GM12891 (cell line): ENCODE results near the gene ERICH6.

Source experiments
- POLR2A ChIP-seq: IDR thresholded peaks from 2 replicates; pipeline ENCODE4 v1.6.1; 2011; ENCODE audit warnings: low read depth, low read length, control low read depth
- POLR2AphosphoS5 ChIP-seq: IDR thresholded peaks from 2 replicates; pipeline ENCODE4 v1.6.1; 2011; ENCODE audit warnings: low read depth, low read length, control low read depth
- SPI1 ChIP-seq: IDR thresholded peaks from 2 replicates; pipeline ENCODE4 v1.6.1; 2011; ENCODE audit warnings: low read depth, low read length, control low read depth
- TAF1 ChIP-seq: IDR thresholded peaks from 2 replicates; pipeline ENCODE4 v1.6.1; 2011; ENCODE audit warnings: low read depth, low read length, control low read depth

DNA sequence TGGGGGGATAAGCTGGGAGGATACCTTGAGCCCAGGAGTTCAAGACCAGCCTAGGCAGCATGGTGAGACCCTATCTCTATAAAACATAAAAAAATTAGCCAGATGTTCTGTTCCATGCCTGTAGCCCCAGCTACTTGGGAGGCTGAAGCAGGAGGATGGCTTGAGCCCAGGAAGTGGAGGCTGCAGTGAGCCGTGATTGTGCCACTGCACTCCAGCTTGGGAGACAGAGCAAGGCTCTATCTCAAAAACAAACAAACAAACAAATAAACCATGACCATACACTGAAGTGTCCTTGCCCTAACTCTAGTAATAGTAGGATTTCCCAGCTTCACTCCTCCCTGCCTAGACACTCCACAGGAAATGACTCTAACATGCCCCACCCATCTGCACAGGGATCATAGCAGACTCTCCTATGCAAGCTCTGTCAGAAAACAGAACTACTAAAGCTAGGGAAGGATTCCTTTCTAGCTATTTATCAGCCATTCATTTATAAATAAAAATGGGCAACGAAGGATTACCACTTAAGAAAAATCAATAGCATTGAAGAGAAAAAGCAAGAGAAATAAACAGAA lies 4.6 kb downstream of the ERICH6 start:
- TF ChIP-seq POLR2A (no peak), POLR2AphosphoS5 (no peak), TAF1 (no peak), SPI1 (no peak)
